22Rv1 (cell line): ENCODE measurements around the gene ATP8A1.

Experiments used
- ZFX ChIP-seq: fragments of 450-650 bp; IDR thresholded peaks from 2 replicates; pipeline ENCODE4 v1.6.1; 2017; ENCODE audit warnings: antibody characterized with exemption, borderline replicate concordance
- TF ChIP-seq, protein P1 (sequence below): fragments of 450-650 bp; IDR thresholded peaks from 2 replicates; pipeline ENCODE4 v1.5.1; 2017; ENCODE audit warnings: mild to moderate bottlenecking

DNA sequence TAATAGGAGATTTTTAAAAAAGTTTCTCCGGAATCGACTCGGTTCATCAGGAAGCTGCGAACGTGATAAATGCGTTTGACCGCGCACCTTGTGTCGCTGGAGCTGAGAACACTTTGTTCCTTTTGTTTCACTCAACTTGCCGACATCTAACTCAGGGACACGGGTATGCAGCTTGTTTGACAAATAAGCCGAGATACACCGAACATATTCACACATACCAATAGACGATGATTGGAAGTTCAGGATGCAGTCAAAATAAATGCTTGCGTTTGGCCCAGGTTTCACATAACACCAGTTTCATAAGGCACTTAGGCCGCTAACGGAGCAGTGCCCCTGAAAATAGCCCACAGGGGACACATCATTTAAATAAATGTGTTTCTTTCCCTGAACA is 260.5 kb downstream of the ATP8A1 start:
- TF ChIP-seq, protein P1, sequence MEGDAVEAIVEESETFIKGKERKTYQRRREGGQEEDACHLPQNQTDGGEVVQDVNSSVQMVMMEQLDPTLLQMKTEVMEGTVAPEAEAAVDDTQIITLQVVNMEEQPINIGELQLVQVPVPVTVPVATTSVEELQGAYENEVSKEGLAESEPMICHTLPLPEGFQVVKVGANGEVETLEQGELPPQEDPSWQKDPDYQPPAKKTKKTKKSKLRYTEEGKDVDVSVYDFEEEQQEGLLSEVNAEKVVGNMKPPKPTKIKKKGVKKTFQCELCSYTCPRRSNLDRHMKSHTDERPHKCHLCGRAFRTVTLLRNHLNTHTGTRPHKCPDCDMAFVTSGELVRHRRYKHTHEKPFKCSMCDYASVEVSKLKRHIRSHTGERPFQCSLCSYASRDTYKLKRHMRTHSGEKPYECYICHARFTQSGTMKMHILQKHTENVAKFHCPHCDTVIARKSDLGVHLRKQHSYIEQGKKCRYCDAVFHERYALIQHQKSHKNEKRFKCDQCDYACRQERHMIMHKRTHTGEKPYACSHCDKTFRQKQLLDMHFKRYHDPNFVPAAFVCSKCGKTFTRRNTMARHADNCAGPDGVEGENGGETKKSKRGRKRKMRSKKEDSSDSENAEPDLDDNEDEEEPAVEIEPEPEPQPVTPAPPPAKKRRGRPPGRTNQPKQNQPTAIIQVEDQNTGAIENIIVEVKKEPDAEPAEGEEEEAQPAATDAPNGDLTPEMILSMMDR: no peak
- no peak for TF ChIP-seq ZFX
